Natural killer cell (primary cell): ENCODE results near the gene UBP1. TPM values are rescaled to one million over a fixed set of nuclear protein-coding genes. Genes with fewer than 3 reads are reported as not detected.
"Not testable (repeated sequence)": the region's sequence is repeated elsewhere in the genome, so short reads cannot be mapped to it uniquely, and the experiment has no call there.

ENCODE experiments used
- ATAC-seq, 3 donors: fragments of 150-1000 bp in 2 of 3; fragments of 200-7000 bp in 1 of 3; cut with Tn5 transposase; 1 replicate in 1 of 3; 2 replicates in 2 of 3; pipeline ENCODE4 v1.10.0; 2021; ENCODE audit warnings: mild to moderate bottlenecking in 2 of 3, moderate library complexity in 2 of 3
- DNase-seq, 2 donors: peaks; one replicate each; pipeline versions ENCODE4 v3.0.0 to v3.0.0-alpha.2; 2013 to 2021; ENCODE audit warnings: mixed read lengths in 1 of 2
- H3K27ac ChIP-seq: one replicate; pipeline ENCODE4 v1.5.1; 2013; ENCODE audit warnings: mild to moderate bottlenecking, low read length
- H3K27me3 ChIP-seq: one replicate; pipeline ENCODE4 v1.6.1; 2013; ENCODE audit warnings: low read length; ENCODE audit not compliant: control insufficient read depth, insufficient read depth
- H3K36me3 ChIP-seq: one replicate; pipeline ENCODE4 v1.6.1; 2013; ENCODE audit warnings: low read length; ENCODE audit not compliant: control insufficient read depth, insufficient read depth
- H3K4me1 ChIP-seq: one replicate; pipeline ENCODE4 v1.6.1; 2013; ENCODE audit warnings: low read length; ENCODE audit not compliant: control insufficient read depth, insufficient read depth
- H3K4me3 ChIP-seq: one replicate; pipeline ENCODE4 v1.5.1; 2013; ENCODE audit warnings: low read length
- H3K9me3 ChIP-seq: one replicate; pipeline ENCODE4 v1.6.1; 2013; ENCODE audit warnings: low read length; ENCODE audit not compliant: control insufficient read depth, insufficient read depth
- H3K27ac Mint-ChIP-seq, 2 donors: one replicate each; pipeline ENCODE4 v1.8.0; 2022; ENCODE audit warnings: mild to moderate bottlenecking in 2 of 2, mixed read lengths in 2 of 2, moderate library complexity in 1 of 2
- H3K27me3 Mint-ChIP-seq, 2 donors: one replicate each; pipeline ENCODE4 v1.8.0; 2022; ENCODE audit warnings: low read depth in 2 of 2, mixed read lengths in 2 of 2
- H3K36me3 Mint-ChIP-seq: one replicate; pipeline ENCODE4 v1.8.0; 2022; ENCODE audit warnings: mixed read lengths
- H3K4me1 Mint-ChIP-seq, 2 donors: one replicate each; pipeline ENCODE4 v1.8.0; 2022; ENCODE audit warnings: mixed read lengths in 2 of 2
- H3K4me3 Mint-ChIP-seq: one replicate; pipeline ENCODE4 v1.8.0; 2022; ENCODE audit warnings: mild to moderate bottlenecking, moderate library complexity, mixed read lengths
- H3K9me3 Mint-ChIP-seq, 2 donors: one replicate each; pipeline ENCODE4 v1.8.0; 2022; ENCODE audit warnings: mixed read lengths in 2 of 2
- WGBS: methylation state at CpG from one replicate; pipeline ENCODE4 v1.1.7; 2013; ENCODE audit warnings: missing lambda C conversion rate; ENCODE audit not compliant: insufficient coverage; 5-methylcytosine and 5-hydroxymethylcytosine counted together
- intact Hi-C: fragments of 100-400 bp; cut with micrococcal nuclease; formaldehyde crosslinking; loops from one replicate; pipeline ENCODE4 v1.14.2; 2022
- total RNA-seq, 4 donors: library from RNA; stranded (reverse); fragments of 120-200 nt in 1 of 4; gene quantifications; one replicate each; pipeline versions ENCODE4 v1.2.3 to v1.2.4, GENCODE V29; 2013 to 2022
- TF ChIP-seq, protein P1 (sequence below): fragments of 200-600 bp; IDR thresholded peaks from one replicate; pipeline ENCODE4 v1.8.0; 2022; ENCODE audit warnings: antibody characterized with exemption

The UBP1 gene
- total RNA-seq, 3 donors from 2014 or later (not counting 1 experiment from before 2014, with no cell fraction given): 70.3 to 78.4 (median 76.7) TPM

- Mint-ChIP-seq H3K4me1 (peaks cover 72 to 73% of the 10 kb centered on the region in 2 donors), H3K4me3 (no peak overlapping the region), H3K36me3 (no peaks in the 10 kb centered on the region), H3K9me3 (no peaks in the 10 kb centered on the region), H3K27me3 (no peaks in the 10 kb centered on the region), H3K27ac (no peak overlapping the region)
- Histone ChIP-seq H3K27me3 (no peaks in the 10 kb centered on the region), H3K27ac (no peak overlapping the region), H3K36me3 (no peaks in the 10 kb centered on the region), H3K9me3 (no peaks in the 10 kb centered on the region), H3K4me3 (no peak overlapping the region), H3K4me1 (peaks cover 22% of the 10 kb centered on the region)
- ATAC-seq (no peak), DNase-seq (no peak)
- TF ChIP-seq, protein P1, sequence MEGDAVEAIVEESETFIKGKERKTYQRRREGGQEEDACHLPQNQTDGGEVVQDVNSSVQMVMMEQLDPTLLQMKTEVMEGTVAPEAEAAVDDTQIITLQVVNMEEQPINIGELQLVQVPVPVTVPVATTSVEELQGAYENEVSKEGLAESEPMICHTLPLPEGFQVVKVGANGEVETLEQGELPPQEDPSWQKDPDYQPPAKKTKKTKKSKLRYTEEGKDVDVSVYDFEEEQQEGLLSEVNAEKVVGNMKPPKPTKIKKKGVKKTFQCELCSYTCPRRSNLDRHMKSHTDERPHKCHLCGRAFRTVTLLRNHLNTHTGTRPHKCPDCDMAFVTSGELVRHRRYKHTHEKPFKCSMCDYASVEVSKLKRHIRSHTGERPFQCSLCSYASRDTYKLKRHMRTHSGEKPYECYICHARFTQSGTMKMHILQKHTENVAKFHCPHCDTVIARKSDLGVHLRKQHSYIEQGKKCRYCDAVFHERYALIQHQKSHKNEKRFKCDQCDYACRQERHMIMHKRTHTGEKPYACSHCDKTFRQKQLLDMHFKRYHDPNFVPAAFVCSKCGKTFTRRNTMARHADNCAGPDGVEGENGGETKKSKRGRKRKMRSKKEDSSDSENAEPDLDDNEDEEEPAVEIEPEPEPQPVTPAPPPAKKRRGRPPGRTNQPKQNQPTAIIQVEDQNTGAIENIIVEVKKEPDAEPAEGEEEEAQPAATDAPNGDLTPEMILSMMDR: no peak
- no CpG with 5 or more reads among the region's 2 CpGs for WGBS
- intact Hi-C loops: no loop called here
These were observed 6.4 kb downstream of the UBP1 start for GRCh38 chr3:33433843-33434242.

DNA sequence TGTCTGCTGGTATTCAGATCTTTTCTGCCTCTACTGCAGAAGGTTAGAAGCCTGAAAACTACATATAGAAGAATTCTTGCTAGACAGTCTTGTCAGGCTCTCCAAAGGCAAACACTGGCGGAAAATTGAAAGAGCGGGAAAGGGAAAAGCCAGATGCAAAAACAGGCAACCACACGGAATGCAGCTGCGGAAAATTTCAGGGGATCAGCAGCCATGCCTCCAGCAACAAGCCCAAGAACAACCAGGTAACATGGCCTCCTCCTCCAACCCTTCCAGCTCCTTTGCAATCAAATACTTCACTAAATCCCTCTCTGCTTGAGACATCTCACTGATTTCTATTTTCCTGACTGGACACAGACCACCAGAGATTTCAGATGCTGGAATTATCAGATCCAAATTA lies 9.6 kb downstream of the UBP1 start:
- H3K27me3 Mint-ChIP-seq: no peaks in the 10 kb centered on the region
- Histone ChIP-seq H3K4me3 (no peak overlapping the region), H3K27ac (no peak overlapping the region), H3K27me3 (no peaks in the 10 kb centered on the region), H3K4me1 (peaks cover 9% of the 10 kb centered on the region), H3K9me3 (no peaks in the 10 kb centered on the region), H3K36me3 (no peaks in the 10 kb centered on the region)
- peak overlapping the region; percentile 57 to 69 for H3K27ac Mint-ChIP-seq
- no peak overlapping the region for H3K4me3 Mint-ChIP-seq
- WGBS: 96% methylated on average over 4 of the region's 4 CpGs
- no peak for ATAC-seq
- H3K4me1 Mint-ChIP-seq: peaks cover 66 to 70% of the 10 kb centered on the region in 2 donors
- intact Hi-C loops: no loop called here
- DNase-seq: no peak
- H3K9me3 Mint-ChIP-seq: no peaks in the 10 kb centered on the region
- TF ChIP-seq, protein P1: no peak
- no peaks in the 10 kb centered on the region for H3K36me3 Mint-ChIP-seq

- TF ChIP-seq, protein P1: no peak
- no peak overlapping the region for H3K27ac ChIP-seq
- no peak for ATAC-seq
- no peaks in the 10 kb centered on the region for H3K36me3 Mint-ChIP-seq
- peaks cover 9% of the 10 kb centered on the region for H3K4me1 ChIP-seq
- 77% methylated on average over 1 of the region's 1 CpG for WGBS
- H3K27me3 Mint-ChIP-seq: no peaks in the 10 kb centered on the region
- H3K27ac Mint-ChIP-seq: peak overlapping the region; percentile 57 to 69
- peaks cover 65 to 67% of the 10 kb centered on the region in 2 donors for H3K4me1 Mint-ChIP-seq
- no peaks in the 10 kb centered on the region for H3K9me3 ChIP-seq
- no peak for DNase-seq
- no peak overlapping the region for H3K4me3 ChIP-seq
- no peak overlapping the region for H3K4me3 Mint-ChIP-seq
- intact Hi-C loops: no loop called here
- H3K36me3 ChIP-seq: peaks cover 4% of the 10 kb centered on the region
- H3K27me3 ChIP-seq: no peaks in the 10 kb centered on the region
- no peaks in the 10 kb centered on the region for H3K9me3 Mint-ChIP-seq
These were observed 10.1 kb downstream of the UBP1 start for GRCh38 chr3:33430061-33430460.

DNA sequence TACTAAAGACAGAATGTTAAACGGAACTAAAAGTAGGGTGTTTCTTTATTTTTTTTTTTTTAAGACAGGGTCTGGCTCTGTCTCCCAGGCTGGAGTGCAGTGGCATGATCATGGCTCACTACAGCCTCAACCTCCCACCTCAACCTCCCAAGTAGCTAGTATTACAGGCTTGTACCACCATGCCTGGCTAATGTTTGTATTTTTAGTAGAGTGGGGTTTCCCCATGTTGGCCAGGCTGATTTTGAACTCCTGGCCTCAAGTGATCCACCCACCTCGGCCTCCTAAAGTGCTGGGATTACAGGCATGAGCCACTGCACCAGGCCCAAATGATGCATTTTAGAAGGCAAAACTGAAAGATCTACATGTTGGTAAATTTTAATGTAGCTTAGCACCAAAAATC lies 10.9 kb downstream of the UBP1 start:
- H3K36me3 ChIP-seq, H3K27me3 ChIP-seq, H3K9me3 ChIP-seq, DNase-seq, H3K27ac ChIP-seq, intact Hi-C loops, H3K4me1 ChIP-seq, ATAC-seq, H3K27me3 Mint-ChIP-seq, H3K4me3 Mint-ChIP-seq, H3K9me3 Mint-ChIP-seq, H3K36me3 Mint-ChIP-seq, H3K4me3 ChIP-seq: not testable (repeated sequence)
- 65% methylated on average over 2 of the region's 2 CpGs for WGBS
- H3K27ac Mint-ChIP-seq: peak overlapping the region; percentile 60 to 69
- peaks cover 67 to 71% of the 10 kb centered on the region in 2 donors for H3K4me1 Mint-ChIP-seq
